ENCODE data around the gene CLCNKB. TPM values are rescaled to one million over a fixed set of nuclear protein-coding genes. Genes with fewer than 3 reads are reported as not detected.
"Not testable (repeated sequence)": the region's sequence is repeated elsewhere in the genome, so short reads cannot be mapped to it uniquely, and the experiment has no call there.

CLCNKB gene
- total RNA-seq, 1 donor, result 0.36 TPM

DNA sequence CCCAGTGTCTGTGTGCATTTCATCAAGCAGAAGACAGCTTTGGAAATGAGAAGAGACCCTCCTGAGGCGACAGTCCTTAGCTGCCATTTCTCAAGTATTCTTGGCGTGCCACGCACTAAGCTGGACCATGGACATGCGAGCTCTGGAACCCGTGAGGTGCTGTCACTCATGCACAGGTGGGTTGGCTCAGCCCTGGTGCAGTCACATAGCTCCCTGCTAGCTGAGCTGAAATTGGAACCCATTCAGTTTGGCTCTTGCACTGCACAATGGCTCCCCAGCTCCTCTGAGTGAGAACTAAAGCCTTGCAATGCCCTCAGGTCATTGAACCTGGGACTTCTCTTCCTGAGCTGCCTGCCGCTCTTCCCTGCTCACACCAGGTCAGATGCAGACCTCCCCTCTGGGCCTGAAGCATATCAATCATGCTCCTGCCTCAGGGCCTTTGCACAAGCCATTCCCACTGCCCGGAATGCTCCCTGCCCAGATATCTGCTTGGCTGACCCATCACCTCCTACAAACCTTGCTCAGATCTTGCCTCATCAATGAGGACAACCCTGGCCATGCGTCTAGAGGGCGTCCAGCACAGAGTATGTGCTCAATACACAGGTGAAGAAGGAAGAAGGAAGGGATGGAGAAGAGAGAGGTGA lies 45.8 kb upstream of the CLCNKB start:
- no peak for DNase-seq (ENCODE audit: insufficient read length, low spot score, missing footprints)
- Histone ChIP-seq H3K4me2 (ENCODE audit: insufficient read depth, low read length) (no peak overlapping the region), H3K27me3 (ENCODE audit: insufficient read depth, low read length) (peaks cover 4% of the 10 kb centered on the region), H3K36me3 (ENCODE audit: insufficient read depth, low read length) (no peaks in the 10 kb centered on the region), H3K4me1 (ENCODE audit: insufficient read depth, low read length) (no peaks in the 10 kb centered on the region), H3K9me3 (ENCODE audit: low read depth, low read length) (no peaks in the 10 kb centered on the region), H3K4me3 (ENCODE audit: insufficient read depth, low read length) (no peak overlapping the region), H3K27ac (ENCODE audit: low read depth, low read length) (no peak overlapping the region), H3K79me2 (ENCODE audit: insufficient read depth, low read length) (no peaks in the 10 kb centered on the region), H4K20me1 (ENCODE audit: insufficient read depth, low read length) (no peaks in the 10 kb centered on the region), H2AFZ (ENCODE audit: low read length) (no peak overlapping the region)
- TF ChIP-seq CTCF (IDR thresholded peaks at IDR 0.05; ENCODE audit: extremely low read depth, low read depth, low read length), result no peak

DNA sequence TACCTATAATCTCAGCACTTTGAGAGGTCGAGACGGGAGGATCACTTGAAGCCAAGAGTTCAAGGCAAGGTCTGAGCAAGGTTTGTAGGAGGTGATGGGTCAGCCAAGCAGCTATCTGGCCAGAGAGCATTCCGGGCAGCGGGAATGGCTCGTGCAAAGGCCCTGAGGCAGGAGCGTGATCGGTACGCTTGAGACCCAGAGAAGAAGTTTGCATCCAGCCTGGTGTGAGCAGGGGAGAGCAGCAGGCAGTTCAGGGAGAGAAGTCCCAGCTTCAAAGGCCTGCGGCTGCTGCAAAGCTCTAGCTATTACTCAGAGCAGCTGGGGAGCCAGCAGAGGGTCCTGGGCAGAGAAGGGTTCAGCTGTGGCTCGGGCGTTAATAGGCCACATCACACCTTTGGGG lies 44.7 kb upstream of the CLCNKB start:
- TF ChIP-seq CTCF (IDR thresholded peaks at IDR 0.05; ENCODE audit: extremely low read depth, low read depth, low read length), result no peak
- no peaks in the 10 kb centered on the region for H3K79me2 ChIP-seq (ENCODE audit: insufficient read depth, low read length)
- H3K4me1 ChIP-seq (ENCODE audit: insufficient read depth, low read length), result no peaks in the 10 kb centered on the region

DNA sequence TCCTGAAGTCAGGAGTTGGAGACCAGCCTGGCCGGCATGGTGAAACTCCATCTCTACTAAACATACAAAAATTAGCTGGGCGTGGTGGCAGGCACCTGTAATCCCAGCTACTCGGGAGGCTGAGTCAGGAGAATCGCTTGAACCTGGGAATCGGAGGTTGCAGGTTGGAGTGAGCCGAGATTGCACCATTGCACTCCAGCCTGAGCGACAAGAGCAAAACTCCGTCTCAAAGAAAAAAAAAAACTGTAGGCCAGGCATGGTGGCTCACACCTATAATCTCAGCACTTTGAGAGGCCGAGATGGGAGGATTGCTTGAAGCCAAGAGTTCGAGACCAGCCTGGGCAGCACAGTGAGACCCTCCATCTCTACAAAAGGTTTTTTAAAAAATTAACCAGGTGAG lies 42.3 kb upstream of the CLCNKB start:
- not testable (repeated sequence) for H3K9me3 ChIP-seq (ENCODE audit: low read depth, low read length); H3K27ac ChIP-seq (ENCODE audit: low read depth, low read length); H3K4me3 ChIP-seq (ENCODE audit: insufficient read depth, low read length); H3K4me2 ChIP-seq (ENCODE audit: insufficient read depth, low read length); DNase-seq (ENCODE audit: insufficient read length, low spot score, missing footprints); H3K4me1 ChIP-seq (ENCODE audit: insufficient read depth, low read length); H3K79me2 ChIP-seq (ENCODE audit: insufficient read depth, low read length); H3K36me3 ChIP-seq (ENCODE audit: insufficient read depth, low read length); H3K27me3 ChIP-seq (ENCODE audit: insufficient read depth, low read length); H4K20me1 ChIP-seq (ENCODE audit: insufficient read depth, low read length); H2AFZ ChIP-seq (ENCODE audit: low read length)

More for the DNA sequence above, 44.7 kb upstream of the CLCNKB start:
- H3K27me3 ChIP-seq (ENCODE audit: insufficient read depth, low read length), result peaks cover 4% of the 10 kb centered on the region
- no peak overlapping the region for H3K27ac ChIP-seq (ENCODE audit: low read depth, low read length)
- H2AFZ ChIP-seq (ENCODE audit: low read length), result no peak overlapping the region
- H4K20me1 ChIP-seq (ENCODE audit: insufficient read depth, low read length), result no peaks in the 10 kb centered on the region
- H3K9me3 ChIP-seq (ENCODE audit: low read depth, low read length), result no peaks in the 10 kb centered on the region
- no peaks in the 10 kb centered on the region for H3K36me3 ChIP-seq (ENCODE audit: insufficient read depth, low read length)
- H3K4me2 ChIP-seq (ENCODE audit: insufficient read depth, low read length), result no peak overlapping the region
- H3K4me3 ChIP-seq (ENCODE audit: insufficient read depth, low read length), result no peak overlapping the region
- no peak for DNase-seq (ENCODE audit: insufficient read length, low spot score, missing footprints)

DNA sequence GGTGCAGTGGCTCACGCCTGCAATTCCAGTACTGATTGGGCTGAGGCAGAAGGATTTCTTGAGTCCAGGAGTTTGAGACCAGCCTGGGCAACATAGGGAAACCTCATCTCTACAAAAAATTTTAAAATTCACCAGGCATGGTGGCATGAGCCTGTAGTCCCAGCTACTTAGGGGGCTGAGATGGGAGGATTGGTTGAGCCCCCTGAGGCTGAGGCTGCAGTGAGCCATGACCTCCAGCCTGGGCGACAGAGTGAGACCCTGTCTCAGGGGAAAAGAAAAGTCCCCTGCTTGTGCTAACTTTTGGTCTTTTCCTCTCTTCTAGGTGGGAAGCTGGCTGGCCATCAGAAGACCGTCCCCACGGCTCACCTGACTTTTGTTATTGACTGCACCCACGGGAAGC lies 38.0 kb upstream of the CLCNKB start:
- Histone ChIP-seq H3K4me2 (ENCODE audit: insufficient read depth, low read length) (no peak overlapping the region), H3K79me2 (ENCODE audit: insufficient read depth, low read length) (no peaks in the 10 kb centered on the region), H4K20me1 (ENCODE audit: insufficient read depth, low read length) (no peaks in the 10 kb centered on the region), H3K36me3 (ENCODE audit: insufficient read depth, low read length) (no peaks in the 10 kb centered on the region), H3K27ac (ENCODE audit: low read depth, low read length) (no peak overlapping the region), H3K27me3 (ENCODE audit: insufficient read depth, low read length) (no peaks in the 10 kb centered on the region), H3K4me3 (ENCODE audit: insufficient read depth, low read length) (no peak overlapping the region), H3K4me1 (ENCODE audit: insufficient read depth, low read length) (no peaks in the 10 kb centered on the region), H3K9me3 (ENCODE audit: low read depth, low read length) (no peaks in the 10 kb centered on the region), H2AFZ (ENCODE audit: low read length) (no peak overlapping the region)
- no peak for TF ChIP-seq CTCF (IDR thresholded peaks at IDR 0.05; ENCODE audit: extremely low read depth, low read depth, low read length)
- DNase-seq (ENCODE audit: insufficient read length, low spot score, missing footprints), result no peak

Data from osteoblast (primary cell).